GM18499 (cell line): ENCODE results near the gene TMEM38A.

Experiments
- ATAC-seq: cut with Tn5 transposase; IDR thresholded peaks from one replicate; pipeline ENCODE4 v1.9.1; 2021; ENCODE audit warnings: moderate number of reproducible peaks; ENCODE audit not compliant: insufficient read depth, unreplicated experiment

Gene TMEM38A

GRCh38 chr19:16739546-16739945 lies 78.6 kb downstream of the TMEM38A start:
- ATAC-seq, result no peak
